Glutamatergic neuron (in vitro differentiated cells): Measurements from ENCODE around the gene TP53TG5. TPM values are rescaled to one million over a fixed set of nuclear protein-coding genes. Genes with fewer than 3 reads are reported as not detected.

ENCODE experiments used
- DNase-seq: peaks from one replicate; pipeline ENCODE4 v3.0.0; 2022
- H3K27ac Mint-ChIP-seq: one replicate; pipeline ENCODE4 v1.8.0; 2020; ENCODE audit warnings: mild to moderate bottlenecking, mixed read lengths, inconsistent platforms; ENCODE audit not compliant: unreplicated experiment
- H3K27me3 Mint-ChIP-seq: one replicate; pipeline ENCODE4 v1.8.0; 2020; ENCODE audit warnings: mild to moderate bottlenecking, moderate library complexity, mixed read lengths, inconsistent platforms; ENCODE audit not compliant: unreplicated experiment
- H3K36me3 Mint-ChIP-seq: one replicate; pipeline ENCODE4 v1.8.0; 2020; ENCODE audit warnings: mild to moderate bottlenecking, mixed read lengths, inconsistent platforms; ENCODE audit not compliant: unreplicated experiment
- H3K4me1 Mint-ChIP-seq: one replicate; pipeline ENCODE4 v1.8.0; 2020; ENCODE audit warnings: mild to moderate bottlenecking, low read depth, mixed read lengths, inconsistent platforms; ENCODE audit not compliant: unreplicated experiment
- H3K4me3 Mint-ChIP-seq: one replicate; pipeline ENCODE4 v1.8.0; 2020; ENCODE audit warnings: mild to moderate bottlenecking, mixed read lengths, inconsistent platforms; ENCODE audit not compliant: unreplicated experiment
- H3K9me3 Mint-ChIP-seq: one replicate; pipeline ENCODE4 v1.8.0; 2020; ENCODE audit warnings: mild to moderate bottlenecking, moderate library complexity, mixed read lengths, inconsistent platforms; ENCODE audit not compliant: unreplicated experiment
- CTCF ChIP-seq: fragments of 200-600 bp; sonication (generic); IDR thresholded peaks from one replicate; pipeline ENCODE4 v1.5.0; 2021; ENCODE audit not compliant: partially characterized antibody, unreplicated experiment
- total RNA-seq: library from RNA; stranded (reverse); fragmentation: NEBNext Ultra II Directional; extraction: Animal tissue kit (Norgen Biotek cat#: 25700); gene quantifications from one replicate; pipeline ENCODE4 v1.2.1, GENCODE V29; 2021; ENCODE audit not compliant: unreplicated experiment

Gene TP53TG5
- total RNA-seq, 1 donor from 2014 or later: not detected

- Mint-ChIP-seq H3K27me3 (no peaks in the 10 kb centered on the region), H3K4me1 (no peaks in the 10 kb centered on the region), H3K27ac (no peak overlapping the region), H3K4me3 (no peak overlapping the region), H3K9me3 (peaks cover 2% of the 10 kb centered on the region), H3K36me3 (no peaks in the 10 kb centered on the region)
- no peak for TF ChIP-seq CTCF
- no peak for DNase-seq
Observed at GRCh38 chr20:45345104-45345936, 32.8 kb downstream of the TP53TG5 start.

GRCh38 chr20:45344168-45344860 is 33.8 kb downstream of the TP53TG5 start:
- no peaks in the 10 kb centered on the region for H3K27me3 Mint-ChIP-seq
- no peak for TF ChIP-seq CTCF
- H3K9me3 Mint-ChIP-seq: peaks cover 2% of the 10 kb centered on the region
- no peak overlapping the region for H3K27ac Mint-ChIP-seq
- no peaks in the 10 kb centered on the region for H3K36me3 Mint-ChIP-seq
- no peaks in the 10 kb centered on the region for H3K4me1 Mint-ChIP-seq
- no peak overlapping the region for H3K4me3 Mint-ChIP-seq
- no peak for DNase-seq

GRCh38 chr20:45343532-45344167 is 34.5 kb downstream of the TP53TG5 start:
- no peak for TF ChIP-seq CTCF
- Mint-ChIP-seq H3K36me3 (no peaks in the 10 kb centered on the region), H3K4me1 (no peaks in the 10 kb centered on the region), H3K27ac (no peak overlapping the region), H3K9me3 (peaks cover 2% of the 10 kb centered on the region), H3K27me3 (no peaks in the 10 kb centered on the region), H3K4me3 (no peak overlapping the region)
- DNase-seq: no peak

GRCh38 chr20:45342855-45343531 is 35.1 kb downstream of the TP53TG5 start:
- no peaks in the 10 kb centered on the region for H3K27me3 Mint-ChIP-seq
- H3K4me3 Mint-ChIP-seq: no peak overlapping the region
- peaks cover 1% of the 10 kb centered on the region for H3K4me1 Mint-ChIP-seq
- no peak for TF ChIP-seq CTCF
- peaks cover 2% of the 10 kb centered on the region for H3K9me3 Mint-ChIP-seq
- no peaks in the 10 kb centered on the region for H3K36me3 Mint-ChIP-seq
- no peak overlapping the region for H3K27ac Mint-ChIP-seq
- no peak for DNase-seq
